GM12878 (cell line): ENCODE results near the gene GRIK1. TPM values are rescaled to one million over a fixed set of nuclear protein-coding genes. Genes with fewer than 3 reads are reported as not detected.

Experiments
- ATAC-seq: fragments of 200-7000 bp; cut with Tn5 transposase; 3 replicates; pipeline ENCODE4 v1.9.1; 2020; ENCODE audit warnings: mild to moderate bottlenecking, moderate library complexity
- BruUV-seq: library from RNA; stranded (reverse); fragments of 400-500 nt; replicated peaks from 2 replicates; lab custom pipeline; 2021; lab: Mats Ljungman, UMichigan
- CTCF ChIA-PET: fragments of 300-600 bp; sonication (Branson Sonifier 250); formaldehyde crosslinking; extraction: SDS; loops from one replicate; lab custom pipeline; 2021; ENCODE audit warnings: inconsistent platforms; lab: Yijun Ruan, JAX
- POLR2A ChIA-PET: fragments of 350-600 bp; formaldehyde crosslinking; extraction: SDS; loops from one replicate; lab custom pipeline; 2021; ENCODE audit warnings: inconsistent platforms; lab: Charles Lee
- RAD21 ChIA-PET: fragments of 300-600 bp; sonication (Branson Sonifier 250); formaldehyde crosslinking; loops from one replicate; lab custom pipeline; 2023; ENCODE audit warnings: antibody characterized with exemption; ENCODE audit not compliant: unreplicated experiment; lab: Charles Lee
- SMC1A ChIA-PET: fragments of 300-600 bp; sonication (Branson Sonifier 250); formaldehyde crosslinking; loops from one replicate; lab custom pipeline; 2023; ENCODE audit not compliant: unreplicated experiment, uncharacterized antibody; lab: Charles Lee
- DNase-seq: peaks from one replicate; pipeline ENCODE4 v3.0.0-alpha.2; 2011; ENCODE audit warnings: low read depth, low spot score
- FAIRE-seq: peaks from 3 replicates; lab custom pipeline; 2011; peaks lifted over from hg19 to GRCh38; lab: Jason Lieb, UNC
- H2AFZ ChIP-seq: 2 replicates; pipeline ENCODE4 v1.6.0; 2011; ENCODE audit warnings: low read depth, low read length, control low read depth; ENCODE audit not compliant: control insufficient read depth
- H3K27ac ChIP-seq: 2 replicates; pipeline ENCODE4 v1.5.1; 2011; ENCODE audit warnings: control low read depth; ENCODE audit not compliant: control insufficient read depth, insufficient read depth
- H3K27me3 ChIP-seq, 2 experiments: replicated peaks in 1 of 2; 2 replicates each; pipeline versions ENCODE4 v1.6.0 to v1.6.1; 2011; ENCODE audit warnings: low read length in 1 of 2; ENCODE audit not compliant: control insufficient read depth in 2 of 2, insufficient read depth in 2 of 2
- H3K36me3 ChIP-seq, 2 experiments: 2 replicates each; pipeline ENCODE4 v1.5.1; 2011; ENCODE audit warnings: low read length in 1 of 2; ENCODE audit not compliant: control insufficient read depth in 2 of 2, insufficient read depth in 2 of 2
- H3K4me1 ChIP-seq: 2 replicates; pipeline ENCODE4 v1.6.1; 2011; ENCODE audit warnings: mild to moderate bottlenecking, low read length, moderate library complexity, mixed read lengths; ENCODE audit not compliant: control insufficient read depth, insufficient read depth
- H3K4me2 ChIP-seq: 2 replicates; pipeline ENCODE4 v1.6.0; 2011; ENCODE audit warnings: control low read depth; ENCODE audit not compliant: control insufficient read depth, insufficient read depth
- H3K4me3 ChIP-seq: fragments of 200-600 bp; sonication (generic); 2 replicates; pipeline ENCODE4 v1.5.1; 2016
- H3K79me2 ChIP-seq: 2 replicates; pipeline ENCODE4 v1.6.0; 2011; ENCODE audit warnings: low read length; ENCODE audit not compliant: control insufficient read depth, insufficient read depth
- H3K9ac ChIP-seq: 2 replicates; pipeline ENCODE4 v1.8.0; 2011; ENCODE audit warnings: low read length, control low read depth, mixed read lengths; ENCODE audit not compliant: control insufficient read depth, insufficient read depth
- H3K9me3 ChIP-seq: replicated peaks from 3 replicates; pipeline ENCODE4 v1.5.1; 2011; ENCODE audit warnings: mild to moderate bottlenecking, low read length; ENCODE audit not compliant: control insufficient read depth, insufficient read depth
- H4K20me1 ChIP-seq: 2 replicates; pipeline ENCODE4 v1.6.0; 2011; ENCODE audit not compliant: control insufficient read depth, insufficient read depth
- BACH1 ChIP-seq: fragments of 450-650 bp; IDR thresholded peaks from 2 replicates; pipeline ENCODE4 v1.6.1; 2017; ENCODE audit warnings: mild to moderate bottlenecking, borderline replicate concordance
- BMI1 ChIP-seq: fragments of 450-650 bp; IDR thresholded peaks from 2 replicates; pipeline ENCODE4 v1.6.1; 2016; ENCODE audit warnings: mild to moderate bottlenecking, moderate library complexity, borderline replicate concordance
- CBFB ChIP-seq: IDR thresholded peaks from 2 replicates; pipeline ENCODE4 v1.6.1; 2016; ENCODE audit warnings: antibody characterized with exemption, low read depth
- CEBPB ChIP-seq, 2 experiments: fragments of 150-350 bp in 1 of 2; IDR thresholded peaks; 2 replicates each; pipeline ENCODE4 v1.6.1; 2012 to 2014; ENCODE audit warnings: low read depth in 2 of 2, low read length in 2 of 2, borderline replicate concordance in 1 of 2, inconsistent platforms in 1 of 2
- JUNB ChIP-seq: IDR thresholded peaks from 2 replicates; pipeline ENCODE4 v1.6.1; 2016; ENCODE audit warnings: antibody characterized with exemption, mild to moderate bottlenecking
- MEF2A ChIP-seq: IDR thresholded peaks from 2 replicates; pipeline ENCODE4 v1.6.1; 2011; ENCODE audit warnings: low read depth, mild to moderate bottlenecking, low read length, moderate library complexity; ENCODE audit not compliant: insufficient read depth
- NFYB ChIP-seq: IDR thresholded peaks from 2 replicates; pipeline ENCODE4 v1.6.1; 2011; ENCODE audit warnings: low read depth, mild to moderate bottlenecking, low read length, improper control_type of control experiment, moderate library complexity; ENCODE audit not compliant: insufficient read depth
- SMC3 ChIP-seq: IDR thresholded peaks from 2 replicates; pipeline ENCODE4 v1.6.1; 2011; ENCODE audit warnings: low read length, improper control_type of control experiment, borderline replicate concordance
- ZNF384 ChIP-seq: IDR thresholded peaks from 2 replicates; pipeline ENCODE4 v1.6.1; 2012; ENCODE audit warnings: low read depth, mild to moderate bottlenecking, low read length, improper control_type of control experiment, borderline replicate concordance
- WGBS: methylation state at CpG from one replicate; pipeline ENCODE4 v1.1.6; 2016; ENCODE audit warnings: low lambda C conversion rate; ENCODE audit not compliant: insufficient replicate concordance, insufficient coverage; ENCODE audit errors: missing lambda C conversion rate; 5-methylcytosine and 5-hydroxymethylcytosine counted together
- in situ Hi-C: fragments of 300-500 bp; cut with MboI; formaldehyde crosslinking; loops from 9 replicates; pipeline ENCODE4 v1.14.3; 2018; ENCODE audit warnings: mixed read lengths
- intact Hi-C: fragments of 100-400 bp; cut with micrococcal nuclease; formaldehyde crosslinking; loops from one replicate; pipeline ENCODE4 v1.14.2; 2022; ENCODE audit not compliant: unreplicated experiment
- polyA plus RNA-seq, 11 experiments: library from polyadenylated mRNA; depleted of rRNA in 4 of 11; unstranded in 6 of 11; stranded (reverse) in 5 of 11; fragments of >200 nt; fragmentation: Nextera tagmentation in 4 of 11; fragmentation: Illumina TruSeq in 1 of 11; extraction: Ambion mirVana in 4 of 11; extraction: Trizol in 1 of 11; gene quantifications; 1 replicate in 1 of 11; 2 replicates in 10 of 11; pipeline versions ENCODE4 v1.2.1 to v1.2.3, GENCODE V29; 2011 to 2016; ENCODE audit warnings: inconsistent platforms in 2 of 11, missing spikeins in 2 of 11, low read depth in 1 of 11
- total RNA-seq, 4 experiments: library from RNA; depleted of rRNA in 3 of 4; stranded (reverse); fragments of >200 nt in 3 of 4; fragmentation: Illumina TruSeq in 1 of 4; extraction: Trizol in 1 of 4; gene quantifications; 2 replicates each; pipeline versions ENCODE4 v1.2.1 to v1.2.3, GENCODE V29; 2013 to 2021
- TF ChIP-seq, protein P1 (sequence below): IDR thresholded peaks from 2 replicates; pipeline ENCODE4 v1.6.1; 2011; ENCODE audit warnings: low read depth, low read length, improper control_type of control experiment, borderline replicate concordance
- TF ChIP-seq, protein P2 (sequence below): IDR thresholded peaks from 2 replicates; pipeline ENCODE4 v1.6.1; 2011; ENCODE audit warnings: low read depth, mild to moderate bottlenecking, low read length, moderate library complexity, borderline replicate concordance; ENCODE audit errors: extremely low read depth
- TF ChIP-seq, protein P3 (sequence below): fragments of 450-650 bp; IDR thresholded peaks from 2 replicates; pipeline ENCODE4 v1.6.1; 2017; ENCODE audit warnings: mild to moderate bottlenecking, moderate library complexity

Gene GRIK1
- total and polyA plus RNA-seq, 10 of the 15 experiments (the other 5 are each of a cell fraction or from before 2014, with no cell fraction given), result 0.05 to 0.13 (median 0.09) TPM; not detected in 7

DNA sequence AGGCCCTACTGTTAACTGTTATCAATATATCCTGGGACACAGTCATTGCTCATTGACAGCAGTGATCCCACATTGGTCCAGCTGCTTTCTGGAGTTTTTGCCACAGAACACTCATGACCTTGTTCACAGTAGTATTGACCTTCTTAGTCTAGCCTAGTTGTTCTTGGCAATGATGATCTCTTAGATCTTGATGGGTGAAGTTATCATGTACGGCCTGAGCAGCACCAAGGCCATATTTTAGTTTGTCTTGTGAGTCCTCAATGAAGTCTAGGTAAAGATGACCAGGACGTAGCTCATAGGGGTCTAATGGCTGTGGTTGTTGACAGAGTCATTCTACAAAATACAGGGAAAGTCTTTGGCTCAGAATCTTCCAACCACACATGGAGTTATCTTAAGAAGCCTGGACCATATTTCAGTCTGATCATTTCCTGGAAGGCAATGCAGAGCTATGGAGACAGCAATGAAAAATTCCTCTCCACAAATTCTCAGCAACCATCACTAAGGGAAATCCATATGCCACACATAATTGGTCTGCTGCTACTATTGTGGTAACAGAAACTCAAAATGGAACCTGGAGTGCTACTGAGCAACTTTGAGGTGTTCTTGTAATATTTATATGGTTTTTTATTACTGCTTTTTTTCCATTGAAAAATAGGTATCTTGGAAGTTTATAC lies 279.6 kb downstream of the GRIK1 start:
- FAIRE-seq, result no peak
- WGBS, result 19% methylated on average over 2 of the region's 2 CpGs
- BruUV-seq, result no TSS peak
- ChIA-PET CTCF (interaction anchor here (0.9 to 1.1 kb wide), 2 partner anchors 11 to 19 kb away, joined by 3 read pairs; no protein-coding TSS in a partner anchor), RAD21 (no interaction called here), POLR2A (interaction anchor here (0.5 kb wide), 1 partner anchor 446 kb away, joined by 4 read pairs; no protein-coding TSS in a partner anchor), SMC1A (no interaction called here)
- H3K36me3 ChIP-seq, result no peaks in the 10 kb centered on the region
- no peak for ATAC-seq
- H3K4me2 ChIP-seq, result no peak overlapping the region
- no peaks in the 10 kb centered on the region for H3K79me2 ChIP-seq
- H4K20me1 ChIP-seq, result no peaks in the 10 kb centered on the region
- TF ChIP-seq BMI1 (no peak), NFYB (no peak)
- no peaks in the 10 kb centered on the region for H3K9me3 ChIP-seq
- H3K4me1 ChIP-seq, result no peaks in the 10 kb centered on the region
- no peak overlapping the region for H3K9ac ChIP-seq
- H2AFZ ChIP-seq, result no peak overlapping the region
- H3K4me3 ChIP-seq, result no peak overlapping the region
- DNase-seq, result no peak
- H3K27me3 ChIP-seq, result no peaks in the 10 kb centered on the region
- H3K27ac ChIP-seq, result no peak overlapping the region
- intact Hi-C loops (no loop called here), in situ Hi-C loops (no loop called here)

DNA sequence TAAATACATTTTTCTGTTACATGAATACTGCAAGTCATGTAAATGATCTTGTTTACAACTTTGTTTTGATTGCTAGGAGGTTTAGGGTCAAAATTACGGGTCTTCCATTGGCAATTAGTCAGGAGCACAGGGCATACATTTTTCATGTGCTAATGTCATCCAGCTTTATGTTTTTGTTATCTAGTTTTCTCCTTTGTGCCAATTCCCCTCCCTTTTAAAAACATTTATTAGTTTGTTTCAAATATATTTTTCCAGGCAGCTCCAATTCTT lies 280.9 kb downstream of the GRIK1 start:
- Histone ChIP-seq H2AFZ (no peak overlapping the region), H3K27ac (no peak overlapping the region), H3K36me3 (no peaks in the 10 kb centered on the region), H3K27me3 (no peaks in the 10 kb centered on the region), H3K79me2 (no peaks in the 10 kb centered on the region), H3K9ac (no peak overlapping the region), H4K20me1 (no peaks in the 10 kb centered on the region), H3K4me1 (no peaks in the 10 kb centered on the region), H3K9me3 (no peaks in the 10 kb centered on the region), H3K4me3 (no peak overlapping the region), H3K4me2 (no peak overlapping the region)
- ChIA-PET SMC1A (no interaction called here), POLR2A (no interaction called here), RAD21 (no interaction called here), CTCF (interaction anchor here (1.1 kb wide), 1 partner anchor 10 kb away, joined by 3 read pairs; no protein-coding TSS in a partner anchor)
- in situ Hi-C loops, result no loop called here
- no TSS peak for BruUV-seq
- FAIRE-seq, result no peak
- no peak for DNase-seq
- no peak for ATAC-seq
- WGBS, result 0% methylated on average over 1 of the region's 1 CpG
- intact Hi-C loops, result no loop called here
- TF ChIP-seq SMC3 (no peak), ZNF384 (no peak), JUNB (no peak), MEF2A (no peak), CEBPB (IDR thresholded peaks at IDR 0.05; ENCODE audit: borderline replicate concordance in 1 of 2, low read depth in 2 of 2, low read length in 2 of 2) (no peak), CBFB (no peak), BACH1 (no peak)
- TF ChIP-seq, protein P1, sequence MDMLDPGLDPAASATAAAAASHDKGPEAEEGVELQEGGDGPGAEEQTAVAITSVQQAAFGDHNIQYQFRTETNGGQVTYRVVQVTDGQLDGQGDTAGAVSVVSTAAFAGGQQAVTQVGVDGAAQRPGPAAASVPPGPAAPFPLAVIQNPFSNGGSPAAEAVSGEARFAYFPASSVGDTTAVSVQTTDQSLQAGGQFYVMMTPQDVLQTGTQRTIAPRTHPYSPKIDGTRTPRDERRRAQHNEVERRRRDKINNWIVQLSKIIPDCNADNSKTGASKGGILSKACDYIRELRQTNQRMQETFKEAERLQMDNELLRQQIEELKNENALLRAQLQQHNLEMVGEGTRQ, result no peak
- TF ChIP-seq, protein P2, sequence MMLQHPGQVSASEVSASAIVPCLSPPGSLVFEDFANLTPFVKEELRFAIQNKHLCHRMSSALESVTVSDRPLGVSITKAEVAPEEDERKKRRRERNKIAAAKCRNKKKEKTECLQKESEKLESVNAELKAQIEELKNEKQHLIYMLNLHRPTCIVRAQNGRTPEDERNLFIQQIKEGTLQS, result no peak
- TF ChIP-seq, protein P3, sequence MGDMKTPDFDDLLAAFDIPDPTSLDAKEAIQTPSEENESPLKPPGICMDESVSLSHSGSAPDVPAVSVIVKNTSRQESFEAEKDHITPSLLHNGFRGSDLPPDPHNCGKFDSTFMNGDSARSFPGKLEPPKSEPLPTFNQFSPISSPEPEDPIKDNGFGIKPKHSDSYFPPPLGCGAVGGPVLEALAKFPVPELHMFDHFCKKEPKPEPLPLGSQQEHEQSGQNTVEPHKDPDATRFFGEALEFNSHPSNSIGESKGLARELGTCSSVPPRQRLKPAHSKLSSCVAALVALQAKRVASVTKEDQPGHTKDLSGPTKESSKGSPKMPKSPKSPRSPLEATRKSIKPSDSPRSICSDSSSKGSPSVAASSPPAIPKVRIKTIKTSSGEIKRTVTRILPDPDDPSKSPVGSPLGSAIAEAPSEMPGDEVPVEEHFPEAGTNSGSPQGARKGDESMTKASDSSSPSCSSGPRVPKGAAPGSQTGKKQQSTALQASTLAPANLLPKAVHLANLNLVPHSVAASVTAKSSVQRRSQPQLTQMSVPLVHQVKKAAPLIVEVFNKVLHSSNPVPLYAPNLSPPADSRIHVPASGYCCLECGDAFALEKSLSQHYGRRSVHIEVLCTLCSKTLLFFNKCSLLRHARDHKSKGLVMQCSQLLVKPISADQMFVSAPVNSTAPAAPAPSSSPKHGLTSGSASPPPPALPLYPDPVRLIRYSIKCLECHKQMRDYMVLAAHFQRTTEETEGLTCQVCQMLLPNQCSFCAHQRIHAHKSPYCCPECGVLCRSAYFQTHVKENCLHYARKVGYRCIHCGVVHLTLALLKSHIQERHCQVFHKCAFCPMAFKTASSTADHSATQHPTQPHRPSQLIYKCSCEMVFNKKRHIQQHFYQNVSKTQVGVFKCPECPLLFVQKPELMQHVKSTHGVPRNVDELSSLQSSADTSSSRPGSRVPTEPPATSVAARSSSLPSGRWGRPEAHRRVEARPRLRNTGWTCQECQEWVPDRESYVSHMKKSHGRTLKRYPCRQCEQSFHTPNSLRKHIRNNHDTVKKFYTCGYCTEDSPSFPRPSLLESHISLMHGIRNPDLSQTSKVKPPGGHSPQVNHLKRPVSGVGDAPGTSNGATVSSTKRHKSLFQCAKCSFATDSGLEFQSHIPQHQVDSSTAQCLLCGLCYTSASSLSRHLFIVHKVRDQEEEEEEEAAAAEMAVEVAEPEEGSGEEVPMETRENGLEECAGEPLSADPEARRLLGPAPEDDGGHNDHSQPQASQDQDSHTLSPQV, result no peak
